H9 (cell line): ENCODE data around the gene MAGI3. TPM values are rescaled to one million over a fixed set of nuclear protein-coding genes. Genes with fewer than 3 reads are reported as not detected.

Source experiments
- DNase-seq: peaks from one replicate; pipeline ENCODE4 v3.0.0-alpha.2; 2017
- H2AFZ ChIP-seq: one replicate; pipeline ENCODE4 v1.6.1; 2013; ENCODE audit warnings: mild to moderate bottlenecking, low read length, control low read depth, moderate library complexity
- H2AK5ac ChIP-seq: 2 replicates; pipeline ENCODE4 v1.6.1; 2013; ENCODE audit warnings: low read length, control low read depth, mixed read lengths; ENCODE audit not compliant: insufficient read length
- H2BK120ac ChIP-seq: one replicate; pipeline ENCODE4 v1.6.1; 2013; ENCODE audit warnings: low read depth, mild to moderate bottlenecking, low read length, control low read depth, inconsistent platforms; ENCODE audit not compliant: poor library complexity, severe bottlenecking
- H2BK12ac ChIP-seq: 2 replicates; pipeline ENCODE4 v1.6.1; 2013; ENCODE audit warnings: low read length, control low read depth, mixed read lengths, low read depth; ENCODE audit not compliant: insufficient read length
- H2BK15ac ChIP-seq: 2 replicates; pipeline ENCODE4 v1.6.1; 2013; ENCODE audit warnings: low read depth, low read length, control low read depth
- H2BK20ac ChIP-seq: one replicate; pipeline ENCODE4 v1.6.1; 2013; ENCODE audit warnings: low read depth, mild to moderate bottlenecking, low read length, control low read depth, inconsistent platforms; ENCODE audit not compliant: poor library complexity, severe bottlenecking
- H2BK5ac ChIP-seq: 2 replicates; pipeline ENCODE4 v1.6.1; 2013; ENCODE audit warnings: low read length, control low read depth, mixed read lengths; ENCODE audit not compliant: insufficient read length
- H3K14ac ChIP-seq: 2 replicates; pipeline ENCODE4 v1.6.1; 2013; ENCODE audit warnings: low read length, control low read depth; ENCODE audit not compliant: insufficient read depth
- H3K18ac ChIP-seq: 2 replicates; pipeline ENCODE4 v1.6.1; 2013; ENCODE audit warnings: low read depth, mild to moderate bottlenecking, mixed read lengths, low read length, control low read depth; ENCODE audit not compliant: insufficient read length
- H3K23ac ChIP-seq: 2 replicates; pipeline ENCODE4 v1.6.1; 2013; ENCODE audit warnings: low read length, control low read depth, mixed read lengths, low read depth; ENCODE audit not compliant: insufficient read length
- H3K23me2 ChIP-seq: 2 replicates; pipeline ENCODE4 v1.6.1; 2013; ENCODE audit warnings: low read depth, mild to moderate bottlenecking, mixed read lengths, low read length, control low read depth; ENCODE audit not compliant: insufficient read length, poor library complexity, severe bottlenecking
- H3K27ac ChIP-seq: 2 replicates; pipeline ENCODE4 v1.5.1; 2013; ENCODE audit warnings: low read length, control low read depth, mixed read lengths, low read depth; ENCODE audit not compliant: insufficient read length
- H3K27me3 ChIP-seq: 2 replicates; pipeline ENCODE4 v1.6.1; 2013; ENCODE audit warnings: low read length, control low read depth, inconsistent platforms; ENCODE audit not compliant: insufficient read depth
- H3K4ac ChIP-seq: 2 replicates; pipeline ENCODE4 v1.6.1; 2013; ENCODE audit warnings: low read depth, mild to moderate bottlenecking, control low read depth, inconsistent platforms, low read length, moderate library complexity
- H3K4me1 ChIP-seq: 2 replicates; pipeline ENCODE4 v1.6.1; 2013; ENCODE audit warnings: low read length, control low read depth, inconsistent platforms; ENCODE audit not compliant: insufficient read depth
- H3K4me2 ChIP-seq: 2 replicates; pipeline ENCODE4 v1.6.1; 2013; ENCODE audit warnings: low read length, control low read depth, mixed read lengths; ENCODE audit not compliant: insufficient read length, insufficient read depth
- H3K56ac ChIP-seq: 2 replicates; pipeline ENCODE4 v1.6.1; 2013; ENCODE audit warnings: low read depth, mild to moderate bottlenecking, mixed read lengths, low read length, control low read depth; ENCODE audit not compliant: insufficient read length
- H3K79me1 ChIP-seq: 2 replicates; pipeline ENCODE4 v1.6.1; 2013; ENCODE audit warnings: low read depth, mild to moderate bottlenecking, moderate library complexity, low read length, control low read depth, inconsistent platforms; ENCODE audit not compliant: insufficient read depth, poor library complexity, severe bottlenecking
- H3K79me2 ChIP-seq: 2 replicates; pipeline ENCODE4 v1.6.1; 2013; ENCODE audit warnings: low read length, control low read depth, inconsistent platforms; ENCODE audit not compliant: insufficient read depth
- H3K9ac ChIP-seq: 2 replicates; pipeline ENCODE4 v1.6.1; 2013; ENCODE audit warnings: low read length, control low read depth, mixed read lengths; ENCODE audit not compliant: insufficient read length; ENCODE audit errors: extremely low read depth
- H3K9me3 ChIP-seq: one replicate; pipeline ENCODE4 v1.6.1; 2013; ENCODE audit warnings: low read depth, low read length, inconsistent platforms; ENCODE audit not compliant: control insufficient read depth
- H3T11ph ChIP-seq: one replicate; pipeline ENCODE4 v1.6.1; 2013; ENCODE audit warnings: mild to moderate bottlenecking, low read length, control low read depth, inconsistent platforms
- H4K20me1 ChIP-seq: one replicate; pipeline ENCODE4 v1.6.1; 2013; ENCODE audit not compliant: control insufficient read depth, insufficient read length, insufficient read depth
- H4K5ac ChIP-seq: 2 replicates; pipeline ENCODE4 v1.6.1; 2013; ENCODE audit warnings: low read depth, mild to moderate bottlenecking, mixed read lengths, low read length, control low read depth; ENCODE audit not compliant: insufficient read length
- H4K8ac ChIP-seq: replicated peaks from 2 replicates; pipeline ENCODE4 v1.6.1; 2013; ENCODE audit warnings: low read length, control low read depth, mixed read lengths, low read depth; ENCODE audit not compliant: insufficient read length
- H4K91ac ChIP-seq: 2 replicates; pipeline ENCODE4 v1.6.1; 2013; ENCODE audit warnings: low read depth, mild to moderate bottlenecking, moderate library complexity, mixed read lengths, low read length, control low read depth; ENCODE audit not compliant: insufficient read length
- H3K27ac Mint-ChIP-seq, 3 experiments: 2 replicates in 2 of 3; 3 replicates in 1 of 3; pipeline ENCODE4 v1.8.0; 2020 to 2021; ENCODE audit warnings: mixed read lengths in 3 of 3, mild to moderate bottlenecking in 1 of 3, moderate library complexity in 1 of 3
- H3K27me3 Mint-ChIP-seq: 2 replicates; pipeline ENCODE4 v1.8.0; 2021; ENCODE audit warnings: low read depth, mild to moderate bottlenecking, moderate library complexity, mixed read lengths
- H3K36me3 Mint-ChIP-seq, 3 experiments: 2 replicates in 2 of 3; 3 replicates in 1 of 3; pipeline ENCODE4 v1.8.0; 2020 to 2021; ENCODE audit warnings: low read depth in 3 of 3, mixed read lengths in 3 of 3; ENCODE audit not compliant: insufficient read depth in 1 of 3
- H3K4me1 Mint-ChIP-seq, 2 experiments: 2 replicates each; pipeline ENCODE4 v1.8.0; 2020; ENCODE audit warnings: mixed read lengths in 2 of 2
- H3K4me3 Mint-ChIP-seq, 2 experiments: 2 replicates in 1 of 2; 3 replicates in 1 of 2; pipeline ENCODE4 v1.8.0; 2020 to 2021; ENCODE audit warnings: mild to moderate bottlenecking in 2 of 2, mixed read lengths in 2 of 2, moderate library complexity in 1 of 2
- H3K9me3 Mint-ChIP-seq, 2 experiments: 2 replicates in 1 of 2; 3 replicates in 1 of 2; pipeline ENCODE4 v1.8.0; 2020; ENCODE audit warnings: mild to moderate bottlenecking in 2 of 2, mixed read lengths in 2 of 2, moderate library complexity in 1 of 2
- CTCF ChIP-seq: fragments of 200-600 bp; sonication (generic); conservative IDR thresholded peaks from 3 replicates; pipeline ENCODE4 v1.8.0; 2021; ENCODE audit warnings: antibody characterized with exemption, mild to moderate bottlenecking
- WGBS: extraction: QIAGEN DNeasy Blood & Tissue Kit; methylation state at CpG from one replicate; pipeline ENCODE4 v1.1.7; 2013; ENCODE audit warnings: missing lambda C conversion rate, low lambda C conversion rate, mixed read lengths; ENCODE audit not compliant: insufficient read length; ENCODE audit errors: extremely low coverage; 5-methylcytosine and 5-hydroxymethylcytosine counted together
- total RNA-seq: library from RNA; stranded (reverse); gene quantifications from 2 replicates; pipeline ENCODE4 v1.2.1, GENCODE V29; 2021

Gene MAGI3
- total RNA-seq, 1 experiment from 2014 or later: 8.2 TPM

- no peak overlapping the region for H3K4ac ChIP-seq
- no peak overlapping the region for H2BK15ac ChIP-seq
- no peak overlapping the region for H3T11ph ChIP-seq
- H3K79me2 ChIP-seq: no peaks in the 10 kb centered on the region
- H3K23me2 ChIP-seq: no peaks in the 10 kb centered on the region
- H2BK20ac ChIP-seq: no peak overlapping the region
- no peak overlapping the region for H2AK5ac ChIP-seq
- no peak overlapping the region for H3K23ac ChIP-seq
- Mint-ChIP-seq H3K36me3 (no peaks in the 10 kb centered on the region), H3K9me3 (no peaks in the 10 kb centered on the region), H3K4me3 (no peak overlapping the region), H3K27ac (no peak overlapping the region), H3K4me1 (no peaks in the 10 kb centered on the region), H3K27me3 (no peaks in the 10 kb centered on the region; the same call in 1 of the 2 replicates)
- no peak overlapping the region for H3K27ac ChIP-seq
- no peaks in the 10 kb centered on the region for H3K4me1 ChIP-seq
- H2BK5ac ChIP-seq: no peak overlapping the region
- H4K91ac ChIP-seq: no peak overlapping the region
- H2AFZ ChIP-seq: no peak overlapping the region
- H2BK12ac ChIP-seq: no peak overlapping the region
- no CpG with 5 or more reads among the region's 3 CpGs for WGBS
- no peak overlapping the region for H2BK120ac ChIP-seq
- H3K9ac ChIP-seq: no peak overlapping the region
- H3K18ac ChIP-seq: no peak overlapping the region
- H3K79me1 ChIP-seq: no peaks in the 10 kb centered on the region
- DNase-seq: no peak
- H4K20me1 ChIP-seq: no peaks in the 10 kb centered on the region
- H3K27me3 ChIP-seq: no peaks in the 10 kb centered on the region
- TF ChIP-seq CTCF: no peak
- no peak overlapping the region for H3K56ac ChIP-seq
- H3K14ac ChIP-seq: no peak overlapping the region
- no peaks in the 10 kb centered on the region for H3K9me3 ChIP-seq
- no peak overlapping the region for H4K8ac ChIP-seq
- no peak overlapping the region for H3K4me2 ChIP-seq
- no peak overlapping the region for H4K5ac ChIP-seq
Measured at GRCh38 chr1:113363935-113364334, 26.4 kb upstream of the MAGI3 start.
